GM04504 (cell line): ENCODE measurements around the gene NOTO.
"Not testable (repeated sequence)": the region's sequence is repeated elsewhere in the genome, so short reads cannot be mapped to it uniquely, and the experiment has no call there.

Source experiments
- DNase-seq: peaks from one replicate; pipeline ENCODE4 v3.0.0-alpha.2; 2012; ENCODE audit warnings: low read depth

NOTO gene

GRCh38 chr2:73200281-73200680, 2.1 kb upstream of the NOTO start:
- not testable (repeated sequence) for DNase-seq

GRCh38 chr2:73203055-73203681, 794 bp downstream of the NOTO start:
- DNase-seq = no peak

- no peak for DNase-seq
Observed at GRCh38 chr2:73205611-73206010, 3.2 kb downstream of the NOTO start.

- DNase-seq = no peak
Observed at GRCh38 chr2:73208258-73208657, 5.9 kb downstream of the NOTO start.

GRCh38 chr2:73210019-73210418, 7.6 kb downstream of the NOTO start:
- no peak for DNase-seq

- DNase-seq = no peak
Observed at GRCh38 chr2:73210696-73211095, 8.3 kb downstream of the NOTO start.

GRCh38 chr2:73212098-73212447, 9.7 kb downstream of the NOTO start:
- no peak for DNase-seq

GRCh38 chr2:73212448-73213176, 10.2 kb downstream of the NOTO start:
- peak; percentile 66 for DNase-seq

- peak; percentile 43 for DNase-seq
Observed at GRCh38 chr2:73214120-73215035, 12.0 kb downstream of the NOTO start, which contains the start of gene SMYD5. TSS of gene SMYD5 (plus strand) at chr2:73214245. CDS start at chr2:73214267, 22 bp downstream.

GRCh38 chr2:73215254-73215653, 12.9 kb downstream of the NOTO start:
- DNase-seq = no peak

- DNase-seq = no peak
Observed at GRCh38 chr2:73217160-73217559, 14.8 kb downstream of the NOTO start.

GRCh38 chr2:73217826-73218225, 15.5 kb downstream of the NOTO start:
- no peak for DNase-seq

- no peak for DNase-seq
Observed at GRCh38 chr2:73218298-73218697, 15.9 kb downstream of the NOTO start.

- no peak for DNase-seq
Observed at GRCh38 chr2:73223821-73224220, 21.4 kb downstream of the NOTO start.

GRCh38 chr2:73225513-73226360, 23.4 kb downstream of the NOTO start:
- DNase-seq = no peak

- no peak for DNase-seq
Observed at GRCh38 chr2:73227086-73227485, 24.7 kb downstream of the NOTO start.

GRCh38 chr2:73228631-73229030, 26.3 kb downstream of the NOTO start:
- DNase-seq = no peak

- no peak for DNase-seq
Observed at GRCh38 chr2:73232403-73233153, 30.2 kb downstream of the NOTO start.

- peak; percentile 99 for DNase-seq
Observed at GRCh38 chr2:73233154-73233931, 31.0 kb downstream of the NOTO start, which contains the start of gene PRADC1. TSS of gene PRADC1 (minus strand) at chr2:73233239. CDS start at chr2:73233160, 79 bp downstream.
